CD4-positive, alpha-beta T cell treated with Interferon gamma for 1 hour (primary cell): ENCODE data around the gene P3H3.

Experiments
- DNase-seq: peaks from one replicate; pipeline ENCODE4 v3.0.0-alpha.2; 2020

The P3H3 gene

GRCh38 chr12:6828781-6829535 is 751 bp downstream of the P3H3 start:
- DNase-seq = peak; percentile 12

- DNase-seq = no peak
Measured at GRCh38 chr12:6829536-6830220, 1.5 kb downstream of the P3H3 start.

GRCh38 chr12:6830286-6830890 is 2.2 kb downstream of the P3H3 start:
- no peak for DNase-seq

GRCh38 chr12:6830999-6831398 is 2.8 kb downstream of the P3H3 start:
- no peak for DNase-seq

GRCh38 chr12:6831450-6831995 is 3.3 kb downstream of the P3H3 start:
- no peak for DNase-seq

- no peak for DNase-seq
Measured at GRCh38 chr12:6832125-6832524, 3.9 kb downstream of the P3H3 start.

- no peak for DNase-seq
Measured at GRCh38 chr12:6833189-6833890, 5.1 kb downstream of the P3H3 start.

- DNase-seq = no peak
Measured at GRCh38 chr12:6834254-6834653, 6.0 kb downstream of the P3H3 start.

- DNase-seq = no peak
Measured at GRCh38 chr12:6834873-6835272, 6.7 kb downstream of the P3H3 start.

GRCh38 chr12:6836851-6837250 is 8.6 kb downstream of the P3H3 start:
- DNase-seq = no peak

GRCh38 chr12:6837370-6838060 is 9.3 kb downstream of the P3H3 start:
- DNase-seq = no peak

GRCh38 chr12:6838854-6839253 is 10.6 kb downstream of the P3H3 start:
- DNase-seq = no peak

GRCh38 chr12:6839482-6840201 is 11.4 kb downstream of the P3H3 start:
- DNase-seq = no peak

GRCh38 chr12:6840330-6840729 is 12.1 kb downstream of the P3H3 start:
- DNase-seq = no peak

- DNase-seq = no peak
Measured at GRCh38 chr12:6840761-6841515, 12.7 kb downstream of the P3H3 start, which contains the start of gene GNB3. Gene GNB3, plus strand, starts transcription at chr12:6840925. Its CDS starts 363 bp downstream, at chr12:6841288.

- DNase-seq = no peak
Measured at GRCh38 chr12:6842075-6842474, 13.9 kb downstream of the P3H3 start.

GRCh38 chr12:6843118-6843902 is 15.1 kb downstream of the P3H3 start:
- DNase-seq = no peak

- no peak for DNase-seq
Measured at GRCh38 chr12:6845395-6845794, 17.2 kb downstream of the P3H3 start.

- DNase-seq = no peak
Measured at GRCh38 chr12:6846316-6846869, 18.2 kb downstream of the P3H3 start.

- no peak for DNase-seq
Measured at GRCh38 chr12:6847676-6848075, 19.5 kb downstream of the P3H3 start.
